HepG2 (cell line): ENCODE results near the gene VEZT.

Source experiments
- CBX2 ChIP-seq, 2 experiments: fragments of 200-600 bp in 1 of 2; sonication (generic); formaldehyde crosslinking in 1 of 2; IDR thresholded peaks; 2 replicates each; pipeline versions ENCODE4 v1.7.0 to v1.8.1; 2018 to 2022; ENCODE audit warnings: low read depth in 2 of 2, low read length in 1 of 2, mild to moderate bottlenecking in 1 of 2, missing genetic modification reagents in 1 of 2
- CHD4 ChIP-seq: fragments of 200-600 bp; sonication (generic); IDR thresholded peaks from 2 replicates; pipeline ENCODE4 v1.7.0; 2017; ENCODE audit warnings: mild to moderate bottlenecking, low read length, borderline replicate concordance
- CREB1 ChIP-seq, 2 experiments: fragments of 450-650 bp in 1 of 2; IDR thresholded peaks; 2 replicates each; pipeline ENCODE4 v1.6.1; 2016 to 2017; ENCODE audit warnings: control low read depth in 1 of 2, mild to moderate bottlenecking in 1 of 2, missing compliant biosample characterization in 1 of 2, missing genetic modification characterization in 1 of 2
- HOXA7 ChIP-seq: sonication (generic); formaldehyde crosslinking; IDR thresholded peaks from 2 replicates; pipeline ENCODE4 v1.8.1; 2022; ENCODE audit warnings: mild to moderate bottlenecking, missing genetic modification reagents, moderate library complexity
- MTA3 ChIP-seq: sonication (generic); formaldehyde crosslinking; IDR thresholded peaks from 2 replicates; pipeline ENCODE4 v1.4.0; 2020; ENCODE audit warnings: missing genetic modification reagents
- MZF1 ChIP-seq: sonication (generic); formaldehyde crosslinking; IDR thresholded peaks from 2 replicates; pipeline ENCODE4 v1.8.1; 2023; ENCODE audit warnings: mild to moderate bottlenecking, missing genetic modification reagents, borderline replicate concordance
- PCBP1 ChIP-seq: fragments of 200-400 bp; formaldehyde crosslinking; IDR thresholded peaks from 2 replicates; pipeline ENCODE4 v1.6.1; 2017; ENCODE audit warnings: mild to moderate bottlenecking, low read depth, low read length, borderline replicate concordance
- POLR2A ChIP-seq, 2 experiments: IDR thresholded peaks; 2 replicates each; pipeline ENCODE4 v1.6.1; 2011; ENCODE audit warnings: low read depth in 2 of 2, low read length in 2 of 2, mild to moderate bottlenecking in 1 of 2, moderate library complexity in 1 of 2; ENCODE audit not compliant: insufficient read depth in 1 of 2
- RXRA ChIP-seq: sonication (generic); formaldehyde crosslinking; IDR thresholded peaks from 2 replicates; pipeline ENCODE4 v1.5.1; 2020; ENCODE audit warnings: missing genetic modification reagents
- TARDBP ChIP-seq: sonication (generic); formaldehyde crosslinking; IDR thresholded peaks from 2 replicates; pipeline ENCODE4 v1.8.0; 2022; ENCODE audit warnings: mild to moderate bottlenecking, missing genetic modification reagents
- XRCC5 ChIP-seq: fragments of 200-400 bp; formaldehyde crosslinking; optimal IDR thresholded peaks from 2 replicates; pipeline ENCODE3; 2017; ENCODE audit warnings: mild to moderate bottlenecking, low read length
- TF ChIP-seq, protein P1 (sequence below): IDR thresholded peaks from 2 replicates; pipeline ENCODE4 v1.6.1; 2016; ENCODE audit warnings: low read depth, borderline replicate concordance
- TF ChIP-seq, protein P2 (sequence below): sonication (generic); formaldehyde crosslinking; IDR thresholded peaks from 2 replicates; pipeline ENCODE4 v1.4.0; 2020; ENCODE audit warnings: mild to moderate bottlenecking, missing genetic modification reagents, borderline replicate concordance

DNA sequence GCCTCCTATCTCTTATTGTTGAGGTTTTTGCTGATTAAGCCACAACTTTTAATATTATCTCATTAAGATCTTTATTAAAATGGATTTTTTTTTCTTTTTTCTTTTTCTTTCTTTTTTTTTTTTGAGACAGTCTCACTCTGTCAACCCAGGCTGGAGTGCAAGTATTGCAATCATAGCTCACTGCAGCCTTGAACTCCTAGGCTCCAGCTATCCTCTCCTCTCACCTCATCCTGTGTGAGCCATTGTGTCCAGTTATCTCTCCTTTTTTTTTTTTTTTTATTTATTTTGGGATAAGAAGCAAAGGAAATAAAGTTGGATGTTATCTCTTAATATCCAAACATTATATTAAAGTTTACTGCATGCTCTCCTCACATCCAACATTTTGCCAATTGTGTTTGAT, 12.7 kb downstream of the VEZT start:
- TF ChIP-seq, protein P1, sequence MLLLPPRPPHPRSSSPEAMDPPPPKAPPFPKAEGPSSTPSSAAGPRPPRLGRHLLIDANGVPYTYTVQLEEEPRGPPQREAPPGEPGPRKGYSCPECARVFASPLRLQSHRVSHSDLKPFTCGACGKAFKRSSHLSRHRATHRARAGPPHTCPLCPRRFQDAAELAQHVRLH (CRISPR knock-in tag), result no peak
- TF ChIP-seq POLR2A (IDR thresholded peaks at IDR 0.05; ENCODE audit: insufficient read depth in 1 of 2, low read depth in 2 of 2, low read length in 2 of 2), result no peak
- no peak for TF ChIP-seq RXRA
- TF ChIP-seq PCBP1, result no peak
- TF ChIP-seq XRCC5, result no peak
- TF ChIP-seq MZF1 (CRISPR knock-in tag), result no peak
- no peak for TF ChIP-seq CHD4
- TF ChIP-seq MTA3, result no peak
- TF ChIP-seq CBX2 (IDR thresholded peaks at IDR 0.05; ENCODE audit: low read depth, low read length), result no peak
- no peak for TF ChIP-seq CBX2 (CRISPR knock-in tag; IDR thresholded peaks at IDR 0.05; ENCODE audit: low read depth)
- no peak for TF ChIP-seq CREB1 (IDR thresholded peaks at IDR 0.05)
- no peak for TF ChIP-seq CREB1 (CRISPR knock-in tag; IDR thresholded peaks at IDR 0.05)
- TF ChIP-seq, protein P2, sequence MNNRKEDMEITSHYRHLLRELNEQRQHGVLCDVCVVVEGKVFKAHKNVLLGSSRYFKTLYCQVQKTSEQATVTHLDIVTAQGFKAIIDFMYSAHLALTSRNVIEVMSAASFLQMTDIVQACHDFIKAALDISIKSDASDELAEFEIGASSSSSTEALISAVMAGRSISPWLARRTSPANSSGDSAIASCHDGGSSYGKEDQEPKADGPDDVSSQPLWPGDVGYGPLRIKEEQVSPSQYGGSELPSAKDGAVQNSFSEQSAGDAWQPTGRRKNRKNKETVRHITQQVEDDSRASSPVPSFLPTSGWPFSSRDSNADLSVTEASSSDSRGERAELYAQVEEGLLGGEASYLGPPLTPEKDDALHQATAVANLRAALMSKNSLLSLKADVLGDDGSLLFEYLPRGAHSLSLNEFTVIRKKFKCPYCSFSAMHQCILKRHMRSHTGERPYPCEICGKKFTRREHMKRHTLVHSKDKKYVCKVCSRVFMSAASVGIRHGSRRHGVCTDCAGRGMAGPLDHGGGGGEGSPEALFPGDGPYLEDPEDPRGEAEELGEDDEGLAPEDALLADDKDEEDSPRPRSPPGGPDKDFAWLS, result no peak
- no peak for TF ChIP-seq TARDBP
- no peak for TF ChIP-seq HOXA7 (CRISPR knock-in tag)
